Transverse colon (tissue), 4 donors: ENCODE data around the gene KLHDC3. TPM values are rescaled to one million over a fixed set of nuclear protein-coding genes. Genes with fewer than 3 reads are reported as not detected.

Experiments used
- DNase-seq: peaks from one replicate; pipeline ENCODE4 v3.0.0-alpha.2; 2019
- H3K27ac ChIP-seq, 4 donors: fragments of 200-600 bp; sonication (generic); 2 replicates each; pipeline ENCODE4 v1.5.1; 2016 to 2018; ENCODE audit warnings: inconsistent platforms in 4 of 4
- H3K27me3 ChIP-seq: fragments of 200-600 bp; sonication (generic); 2 replicates; pipeline ENCODE4 v1.5.1; 2017; ENCODE audit warnings: inconsistent platforms
- H3K36me3 ChIP-seq, 4 donors: fragments of 200-600 bp; sonication (generic); 2 replicates each; pipeline ENCODE4 v1.5.1; 2017 to 2019; ENCODE audit warnings: inconsistent platforms in 4 of 4
- H3K4me1 ChIP-seq, 4 donors: fragments of 200-600 bp; sonication (generic); 2 replicates each; pipeline ENCODE4 v1.5.1; 2017 to 2020; ENCODE audit warnings: inconsistent platforms in 4 of 4
- H3K4me3 ChIP-seq, 4 donors: fragments of 200-600 bp; sonication (generic); 1 replicate in 1 of 4; 2 replicates in 3 of 4; pipeline versions ENCODE4 v1.5.1 to v1.6.1; 2017 to 2019; ENCODE audit warnings: inconsistent platforms in 4 of 4
- H3K9me3 ChIP-seq, 2 donors: fragments of 200-600 bp; sonication (generic); 2 replicates each; pipeline ENCODE4 v1.5.1; 2017 to 2019; ENCODE audit warnings: inconsistent platforms in 2 of 2
- EP300 ChIP-seq: sonication (generic); formaldehyde crosslinking; IDR thresholded peaks from one replicate; pipeline ENCODE4 v1.6.1; 2017; ENCODE audit warnings: antibody characterized with exemption, low read depth
- POLR2A ChIP-seq: fragments of 450-650 bp; IDR thresholded peaks from one replicate; pipeline ENCODE4 v1.6.1; 2016; ENCODE audit warnings: antibody characterized with exemption, mild to moderate bottlenecking, moderate library complexity
- POLR2AphosphoS5 ChIP-seq, 3 donors: sonication (generic); formaldehyde crosslinking; IDR thresholded peaks; one replicate each; pipeline ENCODE4 v1.6.1; 2016; ENCODE audit warnings: antibody characterized with exemption in 3 of 3
- WGBS, 2 donors: methylation state at CpG; one replicate each; pipeline ENCODE4 v1.1.5; 2018; ENCODE audit warnings: low coverage in 1 of 2; 5-methylcytosine and 5-hydroxymethylcytosine counted together
- in situ Hi-C, 4 donors: fragments of 200-750 bp; cut with MboI; loops; one replicate each; pipeline versions ENCODE4 v1.15.0 to v1.15.1; 2017; ENCODE audit warnings: low sequenced_read_pairs in 3 of 4, low pct_ligation_motif_present in 1 of 4, low pct_unique_long_range_greater_than_20kb in 1 of 4
- intact Hi-C: fragments of 100-400 bp; cut with DNase I; formaldehyde crosslinking; loops from one replicate; pipeline ENCODE4 v1.15.1; 2023; ENCODE audit warnings: low total_unique reads
- total RNA-seq, 4 donors: library from RNA; depleted of rRNA; stranded (reverse); fragments of >200 nt; gene quantifications; one replicate each; pipeline ENCODE4 v1.1.0, GENCODE V29; 2016
- TF ChIP-seq, protein P1 (sequence below), 5 experiments: fragments of 200-600 bp in 3 of 5; fragments of 450-650 bp in 2 of 5; sonication (generic) in 3 of 5; IDR thresholded peaks; 1 replicate in 2 of 5; 2 replicates in 3 of 5; pipeline ENCODE4 v1.5.1; 2016 to 2017; ENCODE audit warnings: antibody characterized with exemption in 5 of 5, inconsistent platforms in 3 of 5, mild to moderate bottlenecking in 2 of 5, moderate library complexity in 1 of 5

The KLHDC3 gene
- total RNA-seq, 4 donors from 2014 or later: 54.6 to 67.3 (median 63.2) TPM

DNA sequence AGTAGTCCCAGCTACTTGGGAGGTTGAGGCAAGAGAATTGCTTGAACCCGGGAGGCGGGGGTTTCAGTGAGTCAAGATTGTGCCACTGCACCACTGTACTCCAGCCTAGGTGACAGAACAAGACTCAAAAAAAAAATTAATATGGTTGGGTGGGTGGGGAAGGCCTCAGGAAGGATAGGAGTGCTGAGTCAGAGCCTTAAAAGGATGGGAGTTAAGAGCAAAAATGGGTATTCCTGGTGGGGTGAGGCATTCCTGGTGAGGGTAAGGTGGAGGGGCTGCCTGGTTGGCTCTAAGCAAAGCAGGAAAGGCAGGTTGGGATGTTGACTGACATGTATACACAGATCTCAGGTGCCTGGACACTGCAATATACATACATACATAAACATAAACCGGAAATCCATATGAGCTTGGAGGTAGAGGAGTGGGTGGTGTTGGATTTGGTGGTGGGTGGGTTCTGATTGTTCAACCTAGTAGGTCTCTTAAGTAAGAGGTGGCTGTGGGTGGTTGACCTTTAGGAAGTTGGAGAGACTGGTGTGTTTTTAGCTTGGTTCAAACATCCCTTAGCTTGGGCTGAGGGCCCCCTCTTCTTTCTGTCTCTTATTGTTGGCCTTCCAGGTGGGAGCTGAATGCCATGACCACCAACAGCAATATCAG, 6.1 kb downstream of the KLHDC3 start:
- no peak for TF ChIP-seq EP300
- no peak for TF ChIP-seq POLR2A
- TF ChIP-seq, protein P1, sequence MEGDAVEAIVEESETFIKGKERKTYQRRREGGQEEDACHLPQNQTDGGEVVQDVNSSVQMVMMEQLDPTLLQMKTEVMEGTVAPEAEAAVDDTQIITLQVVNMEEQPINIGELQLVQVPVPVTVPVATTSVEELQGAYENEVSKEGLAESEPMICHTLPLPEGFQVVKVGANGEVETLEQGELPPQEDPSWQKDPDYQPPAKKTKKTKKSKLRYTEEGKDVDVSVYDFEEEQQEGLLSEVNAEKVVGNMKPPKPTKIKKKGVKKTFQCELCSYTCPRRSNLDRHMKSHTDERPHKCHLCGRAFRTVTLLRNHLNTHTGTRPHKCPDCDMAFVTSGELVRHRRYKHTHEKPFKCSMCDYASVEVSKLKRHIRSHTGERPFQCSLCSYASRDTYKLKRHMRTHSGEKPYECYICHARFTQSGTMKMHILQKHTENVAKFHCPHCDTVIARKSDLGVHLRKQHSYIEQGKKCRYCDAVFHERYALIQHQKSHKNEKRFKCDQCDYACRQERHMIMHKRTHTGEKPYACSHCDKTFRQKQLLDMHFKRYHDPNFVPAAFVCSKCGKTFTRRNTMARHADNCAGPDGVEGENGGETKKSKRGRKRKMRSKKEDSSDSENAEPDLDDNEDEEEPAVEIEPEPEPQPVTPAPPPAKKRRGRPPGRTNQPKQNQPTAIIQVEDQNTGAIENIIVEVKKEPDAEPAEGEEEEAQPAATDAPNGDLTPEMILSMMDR (IDR thresholded peaks at IDR 0.05): no peak
- peaks cover 25 to 41% (median 37%) of the 10 kb centered on the region in 4 donors for H3K4me1 ChIP-seq
- WGBS, 2 donors: 89 to 100% methylated on average over 1 to 3 of the region's 3 CpGs
- peaks cover 0 to 14% (median 4%) of the 10 kb centered on the region in 4 donors for H3K36me3 ChIP-seq
- H3K4me3 ChIP-seq: no peak overlapping the region
- no peak for DNase-seq
- in situ Hi-C loops (no loop called here), intact Hi-C loops (no loop called here)
- no peaks in the 10 kb centered on the region for H3K27me3 ChIP-seq
- H3K27ac ChIP-seq: peak overlapping the region in 3 of 4 donors; percentile 90 to 94 (median 92)
- no peaks in the 10 kb centered on the region for H3K9me3 ChIP-seq

DNA sequence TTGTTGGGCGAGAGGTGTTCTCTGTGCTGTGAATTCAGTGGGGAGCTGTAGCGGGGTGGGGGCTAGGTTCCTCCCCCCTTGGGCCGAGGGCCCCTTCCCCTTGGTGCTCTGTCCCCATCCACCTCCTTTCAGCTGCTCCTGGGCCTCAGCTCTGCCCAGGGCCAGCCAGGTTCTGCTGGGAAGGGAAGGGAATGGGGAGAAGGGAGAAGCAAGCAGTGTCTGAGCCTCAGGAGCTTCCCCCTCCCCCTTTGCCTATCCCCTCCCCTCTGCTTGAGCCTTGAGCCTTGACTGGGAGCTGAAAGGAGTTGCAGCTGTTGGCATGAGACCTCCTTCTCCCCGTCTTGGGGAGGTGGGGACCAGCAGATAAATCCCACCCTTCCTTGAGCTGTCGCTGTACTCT, 6.8 kb downstream of the KLHDC3 start:
- in situ Hi-C loops: no loop called here

DNA sequence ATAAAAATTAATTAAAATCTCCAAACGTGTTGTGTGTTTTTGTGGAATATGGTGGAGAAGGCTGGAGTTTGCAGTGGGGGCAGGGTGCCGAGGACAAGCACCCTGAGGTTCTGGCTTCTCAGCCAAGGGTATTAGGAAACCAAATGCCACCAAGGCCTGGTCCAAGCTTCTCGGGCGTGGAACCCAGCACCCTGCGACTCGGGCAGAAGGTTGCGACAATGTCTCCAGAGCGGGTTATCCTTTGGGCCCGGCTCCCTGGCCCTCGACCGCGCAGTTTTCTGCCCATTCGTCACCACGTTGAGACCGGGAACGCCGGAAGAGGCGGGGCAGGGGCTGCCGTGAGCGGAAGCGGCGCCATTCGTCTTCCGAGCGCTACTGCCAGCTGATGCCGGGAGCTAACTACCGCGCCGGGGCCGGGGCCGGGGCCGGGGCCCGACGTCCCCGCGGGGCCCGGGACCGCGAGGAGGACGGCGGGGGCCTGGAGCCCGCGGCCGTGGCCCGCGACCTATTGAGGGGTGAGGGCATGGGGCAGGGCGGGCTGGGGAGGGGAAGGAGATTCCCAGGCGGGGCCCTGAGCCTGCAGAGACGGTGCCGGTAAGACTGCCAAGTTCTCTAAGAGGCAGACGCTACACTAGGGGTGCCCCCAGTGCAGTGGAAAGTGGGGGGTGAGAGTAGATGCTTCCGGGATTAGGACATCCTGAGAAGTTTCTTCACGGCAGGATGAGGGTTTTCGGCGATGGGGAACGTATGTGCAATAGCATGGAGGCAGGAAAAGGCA, 7.4 kb downstream of the KLHDC3 start, which contains the start of gene RRP36:
RRP36 (plus strand) TSS at position 354 of the 778 bp plus-strand sequence; CDS start at position 386, 32 bp downstream.
- intact Hi-C loops: no loop called here
- Histone ChIP-seq H3K27ac (peak within 1 kb of the TSS; percentile 90 to 94 (median 92)), H3K4me1 (peaks cover 17 to 28% (median 27%) of the 10 kb centered on the region in 4 donors), H3K4me3 (peak within 1 kb of the TSS; percentile 77 to 97 (median 92)), H3K9me3 (no peaks in the 10 kb centered on the region), H3K27me3 (no peaks in the 10 kb centered on the region), H3K36me3 (peaks cover 0 to 26% (median 10%) of the 10 kb centered on the region in 4 donors)
- peak; percentile 30 to 67 (median 61) for TF ChIP-seq POLR2AphosphoS5 (IDR thresholded peaks at IDR 0.05)
- TF ChIP-seq POLR2A: peak; percentile 40
- no peak for TF ChIP-seq EP300
- TF ChIP-seq, protein P1 (IDR thresholded peaks at IDR 0.05): no peak
- DNase-seq: peak; percentile 81
- in situ Hi-C loops: no loop called here
- 0 to 2% methylated on average over 5 to 43 of the region's 56 CpGs for WGBS, 2 donors

More for the DNA sequence above, 6.8 kb downstream of the KLHDC3 start:
- Histone ChIP-seq H3K36me3 (peaks cover 0 to 20% (median 7%) of the 10 kb centered on the region in 4 donors), H3K4me3 (peak overlapping the region in 3 of 4 donors; percentile 90 to 97 (median 93)), H3K9me3 (no peaks in the 10 kb centered on the region), H3K4me1 (peaks cover 23 to 34% (median 33%) of the 10 kb centered on the region in 4 donors), H3K27ac (peak overlapping the region; percentile 90 to 94 (median 92)), H3K27me3 (no peaks in the 10 kb centered on the region)
- 66% methylated on average over 5 of the region's 5 CpGs; no CpG with 5 or more reads in 1 of the 2 donors for WGBS, 2 donors
- intact Hi-C loops: no loop called here
- TF ChIP-seq POLR2AphosphoS5 (IDR thresholded peaks at IDR 0.05): no peak
- TF ChIP-seq EP300: no peak
- TF ChIP-seq POLR2A: no peak
- TF ChIP-seq, protein P1 (IDR thresholded peaks at IDR 0.05): no peak
- DNase-seq: no peak

DNA sequence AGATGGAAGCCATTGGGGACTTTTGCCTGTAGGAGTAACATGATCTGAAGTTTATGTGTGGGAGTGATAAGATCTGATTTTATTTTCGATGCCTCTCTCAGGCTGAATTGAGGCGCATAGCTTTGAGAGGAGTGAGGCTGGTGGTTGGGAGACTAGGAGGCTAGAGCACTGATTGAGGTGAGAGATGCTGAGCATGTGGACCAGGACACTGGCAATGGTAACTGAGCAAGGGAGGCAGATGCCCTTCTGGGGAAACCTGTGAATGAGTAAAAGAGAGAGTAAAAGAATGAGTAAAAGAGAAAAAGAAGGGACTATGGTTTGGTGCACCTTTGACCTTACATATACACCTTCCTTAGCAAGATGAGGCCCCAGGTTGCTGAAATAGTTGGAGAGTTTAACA, 10.4 kb downstream of the KLHDC3 start:
- intact Hi-C loops (no loop called here), in situ Hi-C loops (no loop called here)
- H3K27me3 ChIP-seq: no peaks in the 10 kb centered on the region
- no peak overlapping the region for H3K27ac ChIP-seq
- peaks cover 0 to 47% (median 21%) of the 10 kb centered on the region in 4 donors for H3K36me3 ChIP-seq
- peaks cover 13 to 23% (median 21%) of the 10 kb centered on the region in 4 donors for H3K4me1 ChIP-seq
- no peak overlapping the region for H3K4me3 ChIP-seq
- no peak for DNase-seq
- TF ChIP-seq POLR2A (no peak), POLR2AphosphoS5 (IDR thresholded peaks at IDR 0.05) (no peak), EP300 (no peak)
- TF ChIP-seq, protein P1 (IDR thresholded peaks at IDR 0.05): no peak
- 80 to 81% methylated on average over 2 of the region's 2 CpGs for WGBS, 2 donors
- no peaks in the 10 kb centered on the region for H3K9me3 ChIP-seq
